Mesenchymal stem cell (in vitro differentiated cells and primary cell): Measurements from ENCODE around the gene ZNF620.

Experiments used
- DNase-seq: peaks from one replicate; pipeline ENCODE4 v3.0.0-alpha.2; 2013
- H2AFZ ChIP-seq: one replicate; pipeline ENCODE4 v1.6.1; 2013; ENCODE audit warnings: low read depth, mild to moderate bottlenecking, control low read depth, inconsistent platforms, low read length, moderate library complexity
- H2AK5ac ChIP-seq: 2 replicates; pipeline ENCODE4 v1.6.1; 2013; ENCODE audit warnings: low read length, moderate library complexity, mild to moderate bottlenecking, inconsistent platforms; ENCODE audit not compliant: severe bottlenecking
- H2BK120ac ChIP-seq: one replicate; pipeline ENCODE4 v1.6.1; 2013; ENCODE audit warnings: low read depth, mild to moderate bottlenecking, inconsistent platforms, low read length, moderate library complexity
- H2BK12ac ChIP-seq, 2 experiments: one replicate each; pipeline ENCODE4 v1.6.1; 2013; ENCODE audit warnings: inconsistent platforms in 2 of 2, low read length in 2 of 2, mild to moderate bottlenecking in 2 of 2, moderate library complexity in 2 of 2, control low read depth in 1 of 2
- H2BK15ac ChIP-seq: one replicate; pipeline ENCODE4 v1.6.1; 2013; ENCODE audit warnings: mild to moderate bottlenecking, low read depth, inconsistent platforms; ENCODE audit not compliant: poor library complexity, severe bottlenecking
- H2BK5ac ChIP-seq: 2 replicates; pipeline ENCODE4 v1.6.1; 2013; ENCODE audit warnings: low read depth, mild to moderate bottlenecking, low read length, control low read depth, inconsistent platforms; ENCODE audit not compliant: poor library complexity, severe bottlenecking
- H3K14ac ChIP-seq, 2 experiments: one replicate each; pipeline ENCODE4 v1.6.1; 2013; ENCODE audit warnings: inconsistent platforms in 2 of 2, low read length in 2 of 2, control low read depth in 1 of 2, mild to moderate bottlenecking in 1 of 2, moderate library complexity in 1 of 2
- H3K18ac ChIP-seq, 2 experiments: one replicate each; pipeline ENCODE4 v1.6.1; 2013; ENCODE audit warnings: inconsistent platforms in 2 of 2, low read length in 2 of 2, control low read depth in 1 of 2, low read depth in 1 of 2, mild to moderate bottlenecking in 1 of 2
- H3K23ac ChIP-seq, 2 experiments: one replicate each; pipeline ENCODE4 v1.6.1; 2013; ENCODE audit warnings: inconsistent platforms in 2 of 2, low read length in 2 of 2, mild to moderate bottlenecking in 2 of 2, moderate library complexity in 2 of 2, control low read depth in 1 of 2
- H3K27ac ChIP-seq: 2 replicates; pipeline ENCODE4 v1.5.1; 2013; ENCODE audit warnings: mild to moderate bottlenecking, moderate library complexity, low read length, control low read depth, inconsistent platforms; ENCODE audit not compliant: poor library complexity, severe bottlenecking
- H3K27me3 ChIP-seq, 2 experiments: 2 replicates each; pipeline versions ENCODE4 v1.6.1 to v1.7.0; 2013; ENCODE audit warnings: low read length in 2 of 2, mild to moderate bottlenecking in 2 of 2, moderate library complexity in 2 of 2, control low read depth in 1 of 2, inconsistent platforms in 1 of 2; ENCODE audit not compliant: control insufficient read depth in 1 of 2, insufficient read depth in 1 of 2
- H3K36me3 ChIP-seq, 2 experiments: 2 replicates each; pipeline versions ENCODE4 v1.6.1 to v1.7.0; 2013; ENCODE audit warnings: low read length in 2 of 2, control low read depth in 1 of 2, inconsistent platforms in 1 of 2, low read depth in 1 of 2, mild to moderate bottlenecking in 1 of 2; ENCODE audit not compliant: insufficient read depth in 2 of 2, control insufficient read depth in 1 of 2
- H3K4ac ChIP-seq, 2 experiments: one replicate each; pipeline ENCODE4 v1.6.1; 2013; ENCODE audit warnings: inconsistent platforms in 2 of 2, low read length in 2 of 2, mild to moderate bottlenecking in 2 of 2, moderate library complexity in 2 of 2, control low read depth in 1 of 2, low read depth in 1 of 2
- H3K4me1 ChIP-seq: 2 replicates; pipeline ENCODE4 v1.6.1; 2013; ENCODE audit warnings: low read depth, low read length, control low read depth; ENCODE audit not compliant: control insufficient read depth, insufficient read depth
- H3K4me2 ChIP-seq: 2 replicates; pipeline ENCODE4 v1.6.1; 2013; ENCODE audit warnings: low read length, mild to moderate bottlenecking, inconsistent platforms; ENCODE audit not compliant: poor library complexity, severe bottlenecking
- H3K4me3 ChIP-seq, 2 experiments: 2 replicates each; pipeline versions ENCODE4 v1.5.1 to v1.7.0; 2013; ENCODE audit warnings: low read length in 2 of 2, mild to moderate bottlenecking in 2 of 2, control low read depth in 1 of 2, low read depth in 1 of 2; ENCODE audit not compliant: insufficient read depth in 1 of 2
- H3K79me1 ChIP-seq: replicated peaks from 2 replicates; pipeline ENCODE4 v1.6.1; 2013; ENCODE audit warnings: mild to moderate bottlenecking, control low read depth, low read length, inconsistent platforms; ENCODE audit not compliant: poor library complexity, severe bottlenecking
- H3K9ac ChIP-seq: 2 replicates; pipeline ENCODE4 v1.7.0; 2013; ENCODE audit warnings: mild to moderate bottlenecking, low read length, moderate library complexity
- H3K9me3 ChIP-seq: 2 replicates; pipeline ENCODE4 v1.7.0; 2013; ENCODE audit warnings: mild to moderate bottlenecking, low read length; ENCODE audit not compliant: control insufficient read depth
- H4K8ac ChIP-seq: one replicate; pipeline ENCODE4 v1.6.1; 2013; ENCODE audit warnings: inconsistent platforms, mild to moderate bottlenecking, low read length, moderate library complexity
- H4K91ac ChIP-seq: one replicate; pipeline ENCODE4 v1.6.1; 2013; ENCODE audit warnings: mild to moderate bottlenecking, low read length, inconsistent platforms
- WGBS: methylation state at CpG from one replicate; pipeline ENCODE4 v1.1.7; 2013; ENCODE audit warnings: mixed read lengths; 5-methylcytosine and 5-hydroxymethylcytosine counted together

ZNF620 gene

GRCh38 chr3:40487172-40487571, 18.7 kb upstream of the ZNF620 start:
- no peak for DNase-seq
- Histone ChIP-seq H2AFZ (no peak overlapping the region), H3K18ac (no peak overlapping the region), H2BK120ac (no peak overlapping the region), H3K9me3 (peaks cover 24% of the 10 kb centered on the region), H3K27ac (no peak overlapping the region), H2BK15ac (no peak overlapping the region), H3K4ac (no peak overlapping the region), H3K79me1 (peaks cover 2% of the 10 kb centered on the region), H2AK5ac (no peak overlapping the region), H3K27me3 (no peaks in the 10 kb centered on the region), H2BK12ac (no peak overlapping the region), H3K4me1 (no peaks in the 10 kb centered on the region), H3K14ac (no peak overlapping the region), H2BK5ac (no peak overlapping the region), H3K4me3 (no peak overlapping the region), H4K8ac (no peak overlapping the region), H3K23ac (no peak overlapping the region), H3K36me3 (peaks cover 21 to 53% of the 10 kb centered on the region in 2 experiments), H3K9ac (no peak overlapping the region), H3K4me2 (no peak overlapping the region), H4K91ac (no peak overlapping the region)
- 100% methylated on average over 3 of the region's 3 CpGs for WGBS

- no peak overlapping the region for H2BK5ac ChIP-seq
- H3K4me3 ChIP-seq = no peak overlapping the region
- H2AFZ ChIP-seq = no peak overlapping the region
- no peak overlapping the region for H4K91ac ChIP-seq
- H4K8ac ChIP-seq = no peak overlapping the region
- H3K36me3 ChIP-seq = peaks cover 12 to 25% of the 10 kb centered on the region in 2 experiments
- WGBS = 90% methylated on average over 2 of the region's 5 CpGs
- H2BK15ac ChIP-seq = no peak overlapping the region
- no peak for DNase-seq
- no peaks in the 10 kb centered on the region for H3K4me1 ChIP-seq
- H3K4ac ChIP-seq = no peak overlapping the region
- no peak overlapping the region for H3K27ac ChIP-seq
- no peak overlapping the region for H2AK5ac ChIP-seq
- H3K4me2 ChIP-seq = no peak overlapping the region
- no peak overlapping the region for H3K18ac ChIP-seq
- no peaks in the 10 kb centered on the region for H3K79me1 ChIP-seq
- no peak overlapping the region for H3K9ac ChIP-seq
- no peak overlapping the region for H2BK120ac ChIP-seq
- no peaks in the 10 kb centered on the region for H3K27me3 ChIP-seq
- H3K23ac ChIP-seq = no peak overlapping the region
- H2BK12ac ChIP-seq = no peak overlapping the region
- no peak overlapping the region for H3K14ac ChIP-seq
- H3K9me3 ChIP-seq = peaks cover 24% of the 10 kb centered on the region
Measured at GRCh38 chr3:40490916-40491315, 14.9 kb upstream of the ZNF620 start.

- Histone ChIP-seq H3K4me3 (no peak overlapping the region), H2AK5ac (no peak overlapping the region), H3K14ac (no peak overlapping the region), H3K36me3 (no peaks in the 10 kb centered on the region), H4K8ac (no peak overlapping the region), H2BK15ac (no peak overlapping the region), H3K4me2 (no peak overlapping the region), H2AFZ (no peak overlapping the region), H3K79me1 (no peaks in the 10 kb centered on the region), H3K18ac (no peak overlapping the region), H2BK12ac (no peak overlapping the region), H2BK120ac (no peak overlapping the region), H3K9me3 (no peaks in the 10 kb centered on the region), H2BK5ac (no peak overlapping the region), H3K4me1 (no peaks in the 10 kb centered on the region), H4K91ac (no peak overlapping the region), H3K9ac (peak overlapping the region; percentile 74), H3K4ac (no peak overlapping the region), H3K27me3 (no peaks in the 10 kb centered on the region), H3K27ac (no peak overlapping the region), H3K23ac (no peak overlapping the region)
- 83% methylated on average over 1 of the region's 2 CpGs for WGBS
- no peak for DNase-seq
Measured at GRCh38 chr3:40494698-40495097, 11.1 kb upstream of the ZNF620 start.

GRCh38 chr3:40497288-40497687, 8.6 kb upstream of the ZNF620 start:
- no peak overlapping the region for H2BK15ac ChIP-seq
- no peak overlapping the region for H2BK120ac ChIP-seq
- no peaks in the 10 kb centered on the region for H3K27me3 ChIP-seq
- H3K27ac ChIP-seq = no peak overlapping the region
- no peaks in the 10 kb centered on the region for H3K9me3 ChIP-seq
- no peak overlapping the region for H3K4me2 ChIP-seq
- H2AFZ ChIP-seq = no peak overlapping the region
- H2BK12ac ChIP-seq = no peak overlapping the region
- H4K91ac ChIP-seq = no peak overlapping the region
- H3K4ac ChIP-seq = no peak overlapping the region
- H3K79me1 ChIP-seq = no peaks in the 10 kb centered on the region
- no peak overlapping the region for H3K23ac ChIP-seq
- H2BK5ac ChIP-seq = no peak overlapping the region
- 78% methylated on average over 2 of the region's 2 CpGs for WGBS
- no peak overlapping the region for H3K14ac ChIP-seq
- H3K4me3 ChIP-seq = no peak overlapping the region
- H3K36me3 ChIP-seq = no peaks in the 10 kb centered on the region
- DNase-seq = no peak
- no peaks in the 10 kb centered on the region for H3K4me1 ChIP-seq
- no peak overlapping the region for H3K18ac ChIP-seq
- no peak overlapping the region for H4K8ac ChIP-seq
- no peak overlapping the region for H2AK5ac ChIP-seq
- H3K9ac ChIP-seq = no peak overlapping the region
